Loucy (cell line): Measurements from ENCODE around the gene GLYR1.

Experiments
- CTCF ChIP-seq: fragments of 200-600 bp; sonication (generic); conservative IDR thresholded peaks from 2 replicates; pipeline ENCODE4 v1.5.1; 2014; ENCODE audit warnings: mild to moderate bottlenecking, antibody characterized with exemption, low read length
- EZH2phosphoT487 ChIP-seq: fragments of 200-600 bp; IDR thresholded peaks from 2 replicates; pipeline ENCODE4 v1.6.1; 2018; ENCODE audit warnings: antibody characterized with exemption, mild to moderate bottlenecking, moderate library complexity, borderline replicate concordance

GRCh38 chr16:4811773-4812172, 35.3 kb downstream of the GLYR1 start:
- no peak for TF ChIP-seq CTCF
- no peak for TF ChIP-seq EZH2phosphoT487
